GM23338 (cell line): ENCODE measurements around the gene DRC7. TPM values are rescaled to one million over a fixed set of nuclear protein-coding genes. Genes with fewer than 3 reads are reported as not detected.

Source experiments
- ATAC-seq: fragments of 200-7000 bp; cut with Tn5 transposase; 3 replicates; pipeline ENCODE4 v1.9.1; 2020
- DNase-seq: peaks from one replicate; pipeline ENCODE4 v3.0.0-alpha.2; 2015; ENCODE audit warnings: low spot score
- H2AFZ ChIP-seq: fragments of 200-600 bp; sonication (generic); 2 replicates; pipeline ENCODE4 v1.8.0; 2016; ENCODE audit warnings: antibody characterized with exemption, mild to moderate bottlenecking, moderate library complexity
- H3F3A ChIP-seq: fragments of 200-600 bp; sonication (generic); replicated peaks from 2 replicates; pipeline ENCODE4 v1.8.0; 2017; ENCODE audit warnings: antibody characterized with exemption, mixed run types, low read depth
- H3K27ac ChIP-seq: fragments of 200-600 bp; sonication (generic); 2 replicates; pipeline ENCODE4 v1.6.1; 2016; ENCODE audit warnings: low read depth
- H3K27me3 ChIP-seq: fragments of 200-600 bp; sonication (generic); 2 replicates; pipeline ENCODE4 v1.8.0; 2016; ENCODE audit warnings: mild to moderate bottlenecking, mixed run types, moderate library complexity; ENCODE audit not compliant: insufficient read depth
- H3K36me3 ChIP-seq: fragments of 200-600 bp; sonication (generic); 2 replicates; pipeline ENCODE4 v1.8.0; 2016; ENCODE audit warnings: mild to moderate bottlenecking; ENCODE audit not compliant: insufficient read depth
- H3K4me1 ChIP-seq: fragments of 200-600 bp; sonication (generic); 2 replicates; pipeline ENCODE4 v1.8.0; 2016; ENCODE audit warnings: mild to moderate bottlenecking, moderate library complexity; ENCODE audit not compliant: insufficient read depth
- H3K4me2 ChIP-seq: fragments of 200-600 bp; sonication (generic); 2 replicates; pipeline ENCODE4 v1.7.1; 2017; ENCODE audit warnings: mixed run types
- H3K4me3 ChIP-seq: fragments of 200-600 bp; sonication (generic); 2 replicates; pipeline ENCODE4 v1.6.1; 2016; ENCODE audit warnings: mixed run types
- H3K79me2 ChIP-seq: fragments of 200-600 bp; sonication (generic); replicated peaks from 2 replicates; pipeline ENCODE4 v1.8.0; 2017; ENCODE audit warnings: mild to moderate bottlenecking; ENCODE audit not compliant: insufficient read depth
- H3K9me2 ChIP-seq: fragments of 200-600 bp; sonication (generic); 2 replicates; pipeline ENCODE4 v1.8.0; 2017; ENCODE audit not compliant: insufficient read depth
- H4K20me1 ChIP-seq: fragments of 200-600 bp; sonication (generic); replicated peaks from 2 replicates; pipeline ENCODE4 v1.8.0; 2017; ENCODE audit warnings: mild to moderate bottlenecking; ENCODE audit not compliant: insufficient read depth
- H3K27ac Mint-ChIP-seq: 2 replicates; pipeline ENCODE4 v1.8.0; 2020; ENCODE audit warnings: inconsistent platforms, mild to moderate bottlenecking, moderate library complexity, mixed read lengths
- H3K27me3 Mint-ChIP-seq: 3 replicates; pipeline ENCODE4 v1.8.0; 2022; ENCODE audit warnings: low read depth, mild to moderate bottlenecking, moderate library complexity, mixed read lengths, inconsistent platforms; ENCODE audit not compliant: insufficient read depth, poor library complexity
- H3K36me3 Mint-ChIP-seq: 3 replicates; pipeline ENCODE4 v1.8.0; 2021; ENCODE audit warnings: low read depth, mild to moderate bottlenecking, inconsistent platforms, moderate library complexity, mixed read lengths
- H3K4me1 Mint-ChIP-seq: 3 replicates; pipeline ENCODE4 v1.8.0; 2020; ENCODE audit warnings: mild to moderate bottlenecking, inconsistent platforms, mixed read lengths
- H3K4me3 Mint-ChIP-seq: 3 replicates; pipeline ENCODE4 v1.8.0; 2021; ENCODE audit warnings: moderate library complexity, mild to moderate bottlenecking, inconsistent platforms, mixed read lengths
- H3K9me3 Mint-ChIP-seq: 3 replicates; pipeline ENCODE4 v1.8.0; 2020; ENCODE audit warnings: moderate library complexity, mild to moderate bottlenecking, inconsistent platforms, mixed read lengths
- CREB1 ChIP-seq: fragments of 250-450 bp; sonication (Bioruptor Pico); IDR thresholded peaks from 2 replicates; pipeline ENCODE4 v1.5.0; 2020; ENCODE audit warnings: low read depth, mild to moderate bottlenecking, moderate library complexity
- EZH2 ChIP-seq: fragments of 200-600 bp; sonication (generic); IDR thresholded peaks from one replicate; pipeline ENCODE4 v1.8.0; 2017; ENCODE audit warnings: antibody characterized with exemption, mild to moderate bottlenecking, low read depth; ENCODE audit not compliant: unreplicated experiment
- EZH2phosphoT487 ChIP-seq: fragments of 200-600 bp; sonication (generic); IDR thresholded peaks from one replicate; pipeline ENCODE4 v1.8.1; 2018; ENCODE audit warnings: antibody characterized with exemption; ENCODE audit not compliant: unreplicated experiment
- JUNB ChIP-seq: IDR thresholded peaks from one replicate; pipeline ENCODE4 v1.6.1; 2016; ENCODE audit warnings: antibody characterized with exemption; ENCODE audit not compliant: unreplicated experiment
- POLR2AphosphoS5 ChIP-seq: IDR thresholded peaks from 2 replicates; pipeline ENCODE4 v1.6.1; 2016; ENCODE audit warnings: antibody characterized with exemption, low read depth
- STAT1 ChIP-seq: IDR thresholded peaks from one replicate; pipeline ENCODE4 v1.6.1; 2016; ENCODE audit warnings: antibody characterized with exemption; ENCODE audit not compliant: unreplicated experiment
- ZNF331 ChIP-seq: fragments of 250-450 bp; sonication (Bioruptor Pico); IDR thresholded peaks from 2 replicates; pipeline ENCODE4 v1.5.0; 2020; ENCODE audit warnings: low read depth, mild to moderate bottlenecking, moderate library complexity
- polyA plus RNA-seq: library from polyadenylated mRNA; unstranded; fragments of >200 nt; fragmentation: Nextera tagmentation; extraction: Ambion mirVana; gene quantifications from 2 replicates; pipeline ENCODE4 v1.2.1, GENCODE V29; 2016
- total RNA-seq: library from RNA; depleted of rRNA; stranded (reverse); fragments of >200 nt; shearing (Covaris generic); gene quantifications from 2 replicates; pipeline ENCODE4 v1.2.3, GENCODE V29; 2014
- TF ChIP-seq, protein P1 (sequence below): IDR thresholded peaks from 2 replicates; pipeline ENCODE4 v1.6.1; 2016; ENCODE audit warnings: antibody characterized with exemption
- TF ChIP-seq, protein P2 (sequence below), 2 experiments: fragments of 200-600 bp in 1 of 2; sonication (generic) in 1 of 2; conservative IDR thresholded peaks; 2 replicates each; pipeline versions ENCODE4 v1.5.1 to v1.6.1; 2016 to 2017; ENCODE audit warnings: antibody characterized with exemption in 2 of 2, low read depth in 2 of 2, mild to moderate bottlenecking in 2 of 2, moderate library complexity in 1 of 2

Gene DRC7
- total and polyA plus RNA-seq, 2 experiments from 2014 or later: not detected

DNA sequence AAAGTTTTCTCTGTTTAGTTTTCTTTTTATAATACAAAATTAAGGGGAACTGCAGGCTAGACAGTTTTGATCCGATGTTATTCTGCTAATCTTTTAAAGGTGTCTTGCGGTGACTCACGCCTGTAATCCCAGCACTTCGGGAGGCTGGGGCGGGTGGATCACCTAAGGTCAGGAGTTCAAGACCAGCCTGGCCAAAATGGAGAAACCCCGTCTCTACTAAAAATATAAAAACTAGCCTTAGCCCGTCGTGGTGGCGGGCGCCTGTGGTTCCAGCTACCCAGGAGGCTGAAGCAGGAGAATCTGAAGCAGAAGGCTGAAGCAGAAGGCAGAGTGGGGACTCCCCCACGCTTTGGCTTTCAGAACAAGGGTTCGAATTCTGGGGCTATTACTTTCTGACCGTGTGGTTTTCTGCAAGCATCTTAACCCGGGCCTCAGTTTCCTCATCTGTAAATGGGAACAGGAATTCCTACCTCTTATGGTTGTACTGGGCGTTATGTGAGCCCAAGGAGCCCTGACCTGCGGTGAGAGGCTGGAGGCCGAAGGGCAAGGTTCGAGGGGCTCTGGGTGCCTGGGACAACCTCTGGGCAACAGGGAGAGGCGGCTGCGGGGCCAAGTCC is 39.8 kb downstream of the DRC7 start (continued):
- TF ChIP-seq JUNB (no peak), STAT1 (no peak), EZH2 (no peak), POLR2AphosphoS5 (no peak), ZNF331 (CRISPR knock-in tag) (no peak), CREB1 (no peak)
- TF ChIP-seq, protein P1, sequence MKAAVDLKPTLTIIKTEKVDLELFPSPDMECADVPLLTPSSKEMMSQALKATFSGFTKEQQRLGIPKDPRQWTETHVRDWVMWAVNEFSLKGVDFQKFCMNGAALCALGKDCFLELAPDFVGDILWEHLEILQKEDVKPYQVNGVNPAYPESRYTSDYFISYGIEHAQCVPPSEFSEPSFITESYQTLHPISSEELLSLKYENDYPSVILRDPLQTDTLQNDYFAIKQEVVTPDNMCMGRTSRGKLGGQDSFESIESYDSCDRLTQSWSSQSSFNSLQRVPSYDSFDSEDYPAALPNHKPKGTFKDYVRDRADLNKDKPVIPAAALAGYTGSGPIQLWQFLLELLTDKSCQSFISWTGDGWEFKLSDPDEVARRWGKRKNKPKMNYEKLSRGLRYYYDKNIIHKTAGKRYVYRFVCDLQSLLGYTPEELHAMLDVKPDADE: no peak
- TF ChIP-seq, protein P2, sequence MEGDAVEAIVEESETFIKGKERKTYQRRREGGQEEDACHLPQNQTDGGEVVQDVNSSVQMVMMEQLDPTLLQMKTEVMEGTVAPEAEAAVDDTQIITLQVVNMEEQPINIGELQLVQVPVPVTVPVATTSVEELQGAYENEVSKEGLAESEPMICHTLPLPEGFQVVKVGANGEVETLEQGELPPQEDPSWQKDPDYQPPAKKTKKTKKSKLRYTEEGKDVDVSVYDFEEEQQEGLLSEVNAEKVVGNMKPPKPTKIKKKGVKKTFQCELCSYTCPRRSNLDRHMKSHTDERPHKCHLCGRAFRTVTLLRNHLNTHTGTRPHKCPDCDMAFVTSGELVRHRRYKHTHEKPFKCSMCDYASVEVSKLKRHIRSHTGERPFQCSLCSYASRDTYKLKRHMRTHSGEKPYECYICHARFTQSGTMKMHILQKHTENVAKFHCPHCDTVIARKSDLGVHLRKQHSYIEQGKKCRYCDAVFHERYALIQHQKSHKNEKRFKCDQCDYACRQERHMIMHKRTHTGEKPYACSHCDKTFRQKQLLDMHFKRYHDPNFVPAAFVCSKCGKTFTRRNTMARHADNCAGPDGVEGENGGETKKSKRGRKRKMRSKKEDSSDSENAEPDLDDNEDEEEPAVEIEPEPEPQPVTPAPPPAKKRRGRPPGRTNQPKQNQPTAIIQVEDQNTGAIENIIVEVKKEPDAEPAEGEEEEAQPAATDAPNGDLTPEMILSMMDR (conservative IDR thresholded peaks at IDR 0.05; ENCODE audit: low read depth in 2 of 2): no peak

DNA sequence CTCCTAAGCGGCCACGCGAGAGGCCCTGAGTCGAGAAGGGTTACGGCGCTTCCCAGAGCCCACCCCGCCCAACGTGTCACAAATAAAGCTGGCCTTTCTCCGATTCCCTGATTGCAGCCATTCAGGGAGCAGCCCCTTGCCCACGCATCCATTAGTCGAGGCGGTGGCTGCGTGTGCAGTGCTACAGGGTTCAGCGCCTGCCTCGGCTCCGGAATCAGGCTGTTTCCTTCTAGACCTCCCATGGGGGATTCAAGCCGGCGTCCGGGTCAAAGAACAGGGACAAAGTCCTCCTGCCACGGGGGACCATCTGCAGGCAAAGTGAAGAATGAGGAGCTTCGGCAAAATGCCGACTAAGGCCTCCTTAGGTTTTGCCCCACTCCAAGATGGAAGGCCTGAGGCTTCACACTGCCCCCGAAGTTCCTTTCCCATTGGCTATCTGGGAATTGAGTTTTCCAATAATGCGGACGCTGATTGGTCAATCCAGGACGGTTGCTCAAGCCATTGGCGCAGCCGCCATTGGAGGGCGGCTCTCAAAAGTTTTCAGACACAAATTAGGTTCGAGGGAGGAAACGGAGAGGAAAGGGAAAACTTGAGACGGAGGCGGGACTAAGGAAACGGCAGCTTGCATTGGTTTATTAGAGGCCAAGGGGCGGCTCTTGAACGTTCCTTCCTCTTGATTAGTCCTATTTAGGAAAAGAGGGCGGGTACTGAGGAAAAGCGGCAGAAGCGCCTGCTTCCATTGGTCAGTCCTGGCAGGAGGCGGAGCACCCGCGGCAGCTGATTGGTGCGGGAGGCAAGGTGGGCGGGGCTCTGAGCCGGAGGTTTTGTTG is 40.5 kb downstream of the DRC7 start:
- H3K9me2 ChIP-seq: no peaks in the 10 kb centered on the region
- no peaks in the 10 kb centered on the region for H3K27me3 ChIP-seq
- H3K27ac Mint-ChIP-seq: peak overlapping the region; percentile 100
- H3K4me3 ChIP-seq: peak overlapping the region; percentile 62
- DNase-seq (peak; percentile 99), ATAC-seq (peak; percentile 89)
- peak overlapping the region; percentile 64; the same call in 1 of the 2 replicates for H3K27ac ChIP-seq
- peaks cover 7% of the 10 kb centered on the region for H3K79me2 ChIP-seq
- no peaks in the 10 kb centered on the region for H4K20me1 ChIP-seq
- H3K27me3 Mint-ChIP-seq: peaks cover 12% of the 10 kb centered on the region
- H3F3A ChIP-seq: no peaks in the 10 kb centered on the region
- no peaks in the 10 kb centered on the region for H3K36me3 ChIP-seq
- TF ChIP-seq CREB1 (peak; percentile 79), EZH2 (no peak), EZH2phosphoT487 (no peak), POLR2AphosphoS5 (peak; percentile 73)
- TF ChIP-seq, protein P1: peak; percentile 88
- peaks cover 11% of the 10 kb centered on the region for H3K4me1 Mint-ChIP-seq
- peaks cover 8% of the 10 kb centered on the region; the same call in 1 of the 2 replicates for H3K4me1 ChIP-seq
- peaks cover 18% of the 10 kb centered on the region for H3K36me3 Mint-ChIP-seq
- H3K4me2 ChIP-seq: peak overlapping the region; percentile 80
- peak overlapping the region; percentile 99 for H3K4me3 Mint-ChIP-seq
- H3K9me3 Mint-ChIP-seq: no peaks in the 10 kb centered on the region; the same call in 2 of the 3 replicates
- H2AFZ ChIP-seq: no peak overlapping the region
